ENCODE results near the gene SEC61G.

The SEC61G gene

GRCh38 chr7:54758702-54759592 lies at the start of gene SEC61G:
SEC61G (minus strand) TSS chr7:54759211; CDS start chr7:54757588, 1,623 bp downstream.
- peak; percentile 98 for DNase-seq (ENCODE audit: low read depth in 2 of 2)
- TF ChIP-seq, protein P1, sequence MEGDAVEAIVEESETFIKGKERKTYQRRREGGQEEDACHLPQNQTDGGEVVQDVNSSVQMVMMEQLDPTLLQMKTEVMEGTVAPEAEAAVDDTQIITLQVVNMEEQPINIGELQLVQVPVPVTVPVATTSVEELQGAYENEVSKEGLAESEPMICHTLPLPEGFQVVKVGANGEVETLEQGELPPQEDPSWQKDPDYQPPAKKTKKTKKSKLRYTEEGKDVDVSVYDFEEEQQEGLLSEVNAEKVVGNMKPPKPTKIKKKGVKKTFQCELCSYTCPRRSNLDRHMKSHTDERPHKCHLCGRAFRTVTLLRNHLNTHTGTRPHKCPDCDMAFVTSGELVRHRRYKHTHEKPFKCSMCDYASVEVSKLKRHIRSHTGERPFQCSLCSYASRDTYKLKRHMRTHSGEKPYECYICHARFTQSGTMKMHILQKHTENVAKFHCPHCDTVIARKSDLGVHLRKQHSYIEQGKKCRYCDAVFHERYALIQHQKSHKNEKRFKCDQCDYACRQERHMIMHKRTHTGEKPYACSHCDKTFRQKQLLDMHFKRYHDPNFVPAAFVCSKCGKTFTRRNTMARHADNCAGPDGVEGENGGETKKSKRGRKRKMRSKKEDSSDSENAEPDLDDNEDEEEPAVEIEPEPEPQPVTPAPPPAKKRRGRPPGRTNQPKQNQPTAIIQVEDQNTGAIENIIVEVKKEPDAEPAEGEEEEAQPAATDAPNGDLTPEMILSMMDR (IDR thresholded peaks at IDR 0.05; ENCODE audit: low read depth, low read length), result no peak
- peak within 1 kb of the TSS; percentile 81 to 82 for H3K4me3 ChIP-seq (replicated peaks in 1 of 2; ENCODE audit: low read depth in 2 of 2, low read length in 2 of 2)

DNA sequence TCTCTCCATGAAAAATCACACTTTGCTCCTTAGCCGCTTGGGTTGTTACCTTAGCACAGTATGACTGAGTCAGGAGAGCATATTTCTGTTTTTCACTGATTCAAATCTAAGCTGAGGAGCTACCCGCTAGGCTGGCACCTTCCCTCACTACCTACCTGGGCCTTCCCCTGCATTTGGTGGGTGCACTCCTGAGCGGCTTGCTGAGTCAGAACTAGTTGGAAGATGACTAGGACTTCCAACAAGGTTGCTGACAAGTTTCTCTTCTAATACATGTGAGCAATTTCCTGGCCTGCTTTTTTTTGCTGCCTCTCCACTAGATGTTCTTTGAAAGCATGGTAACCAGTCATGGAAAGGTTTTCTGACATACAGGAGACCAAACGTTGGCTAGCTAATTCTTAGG lies 43.8 kb upstream of the SEC61G start:
- TF ChIP-seq, protein P1 (IDR thresholded peaks at IDR 0.05; ENCODE audit: low read depth, low read length), result no peak
- H3K4me3 ChIP-seq (replicated peaks in 1 of 2; ENCODE audit: low read depth in 2 of 2, low read length in 2 of 2), result no peak overlapping the region
- DNase-seq (ENCODE audit: low read depth in 2 of 2), result peak; percentile 31 to 62

GRCh38 chr7:54802114-54802513 lies 43.1 kb upstream of the SEC61G start:
- TF ChIP-seq, protein P1 (IDR thresholded peaks at IDR 0.05; ENCODE audit: low read depth, low read length), result no peak
- H3K4me3 ChIP-seq (replicated peaks in 1 of 2; ENCODE audit: low read depth in 2 of 2, low read length in 2 of 2), result no peak overlapping the region
- no peak for DNase-seq (ENCODE audit: low read depth in 2 of 2)

- H3K4me3 ChIP-seq (replicated peaks in 1 of 2; ENCODE audit: low read depth in 2 of 2, low read length in 2 of 2), result no peak overlapping the region
- peak in 1 of 2 donors; percentile 53 for DNase-seq (ENCODE audit: low read depth in 2 of 2)
- TF ChIP-seq, protein P1 (IDR thresholded peaks at IDR 0.05; ENCODE audit: low read depth, low read length), result no peak
Measured at GRCh38 chr7:54799792-54800191, 40.8 kb upstream of the SEC61G start.

- no peak for DNase-seq (ENCODE audit: low read depth in 2 of 2)
- no peak overlapping the region for H3K4me3 ChIP-seq (replicated peaks in 1 of 2; ENCODE audit: low read depth in 2 of 2, low read length in 2 of 2)
- TF ChIP-seq, protein P1 (IDR thresholded peaks at IDR 0.05; ENCODE audit: low read depth, low read length), result no peak
Measured at GRCh38 chr7:54798530-54798929, 39.5 kb upstream of the SEC61G start.

GRCh38 chr7:54796853-54797252 lies 37.8 kb upstream of the SEC61G start:
- TF ChIP-seq, protein P1 (IDR thresholded peaks at IDR 0.05; ENCODE audit: low read depth, low read length), result no peak
- H3K4me3 ChIP-seq (replicated peaks in 1 of 2; ENCODE audit: low read depth in 2 of 2, low read length in 2 of 2), result no peak overlapping the region
- no peak for DNase-seq (ENCODE audit: low read depth in 2 of 2)

Measured in cardiac fibroblast (primary cell).